Activated naive CD8-positive, alpha-beta T cell treated with anti-CD3 and anti-CD28 coated beads, Interleukin-2, amount 10 ng/mL, durations not matched to agents 7 days and 5 days (primary cell): ENCODE results near the gene SCO1. TPM values are rescaled to one million over a fixed set of nuclear protein-coding genes. Genes with fewer than 3 reads are reported as not detected.
A peak's percentile ranks its signal among the peaks of the same experiment; 100 is the strongest.
"Not testable (repeated sequence)": the region's sequence is repeated elsewhere in the genome, so short reads cannot be mapped to it uniquely, and the experiment has no call there.

Experiments
- ATAC-seq: fragments of 150-1000 bp; cut with Tn5 transposase; one replicate; pipeline ENCODE4 v1.10.0; 2021; ENCODE audit warnings: low read depth, moderate library complexity
- POLR2A ChIA-PET: fragments of 350-600 bp; sonication (Branson Sonifier 250); formaldehyde crosslinking; loops from one replicate; lab custom pipeline; 2021; ENCODE audit warnings: antibody characterized with exemption; lab: Charles Lee
- DNase-seq: peaks from one replicate; pipeline ENCODE4 v3.0.0; 2021
- H3K27ac Mint-ChIP-seq: one replicate; pipeline ENCODE4 v1.8.0; 2022; ENCODE audit warnings: mild to moderate bottlenecking, mixed read lengths
- H3K27me3 Mint-ChIP-seq: one replicate; pipeline ENCODE4 v1.8.0; 2022; ENCODE audit warnings: mild to moderate bottlenecking, moderate library complexity, mixed read lengths
- H3K36me3 Mint-ChIP-seq: one replicate; pipeline ENCODE4 v1.8.0; 2021; ENCODE audit warnings: mild to moderate bottlenecking, mixed read lengths
- H3K4me1 Mint-ChIP-seq: one replicate; pipeline ENCODE4 v1.8.0; 2021; ENCODE audit warnings: mixed read lengths
- H3K4me3 Mint-ChIP-seq: one replicate; pipeline ENCODE4 v1.8.0; 2022; ENCODE audit warnings: mild to moderate bottlenecking, moderate library complexity, mixed read lengths
- H3K9me3 Mint-ChIP-seq: one replicate; pipeline ENCODE4 v1.8.0; 2021; ENCODE audit warnings: mixed read lengths
- total RNA-seq, 2 experiments: library from RNA; stranded (reverse); gene quantifications; one replicate each; pipeline ENCODE4 v1.2.3, GENCODE V29; 2021

The SCO1 gene
- total RNA-seq, 2 experiments from 2014 or later = 25.3 to 26.2 TPM

GRCh38 chr17:10733666-10734065, 36.3 kb upstream of the SCO1 start:
- POLR2A ChIA-PET = no interaction called here

GRCh38 chr17:10732121-10732520, 34.8 kb upstream of the SCO1 start:
- H3K4me1 Mint-ChIP-seq = peaks cover 10% of the 10 kb centered on the region
- H3K27ac Mint-ChIP-seq, H3K36me3 Mint-ChIP-seq, POLR2A ChIA-PET, DNase-seq, H3K4me3 Mint-ChIP-seq, ATAC-seq, H3K9me3 Mint-ChIP-seq, H3K27me3 Mint-ChIP-seq: not testable (repeated sequence)

More at GRCh38 chr17:10733666-10734065, 36.3 kb upstream of the SCO1 start:
- peaks cover 10% of the 10 kb centered on the region for H3K4me1 Mint-ChIP-seq
- no peak overlapping the region for H3K4me3 Mint-ChIP-seq
- no peaks in the 10 kb centered on the region for H3K36me3 Mint-ChIP-seq
- H3K27me3 Mint-ChIP-seq = no peaks in the 10 kb centered on the region
- DNase-seq (no peak), ATAC-seq (no peak)
- H3K27ac Mint-ChIP-seq = no peak overlapping the region
- no peaks in the 10 kb centered on the region for H3K9me3 Mint-ChIP-seq

GRCh38 chr17:10731408-10731879, 34.1 kb upstream of the SCO1 start:
- H3K9me3 Mint-ChIP-seq = no peaks in the 10 kb centered on the region
- POLR2A ChIA-PET = no interaction called here

GRCh38 chr17:10730247-10730646, 32.9 kb upstream of the SCO1 start:
- Mint-ChIP-seq H3K4me3 (peak overlapping the region; percentile 94), H3K4me1 (peaks cover 10% of the 10 kb centered on the region)
- not testable (repeated sequence) for DNase-seq, H3K36me3 Mint-ChIP-seq, H3K27ac Mint-ChIP-seq, ATAC-seq, H3K27me3 Mint-ChIP-seq, H3K9me3 Mint-ChIP-seq
- POLR2A ChIA-PET = interaction anchor here (0.7 kb wide), 1 partner anchor 1444 kb away, joined by 3 read pairs; no protein-coding TSS in a partner anchor

More at GRCh38 chr17:10731408-10731879, 34.1 kb upstream of the SCO1 start:
- H3K27me3 Mint-ChIP-seq = no peaks in the 10 kb centered on the region
- H3K36me3 Mint-ChIP-seq = no peaks in the 10 kb centered on the region
- no peak for DNase-seq
- H3K4me3 Mint-ChIP-seq = peak overlapping the region; percentile 94
- H3K4me1 Mint-ChIP-seq = peaks cover 9% of the 10 kb centered on the region
- H3K27ac Mint-ChIP-seq = no peak overlapping the region
- ATAC-seq = no peak

- Mint-ChIP-seq H3K27ac (peak within 1 kb of the TSS; percentile 15), H3K27me3 (no peaks in the 10 kb centered on the region), H3K36me3 (no peaks in the 10 kb centered on the region), H3K9me3 (no peaks in the 10 kb centered on the region), H3K4me1 (peaks cover 10% of the 10 kb centered on the region), H3K4me3 (peak within 1 kb of the TSS; percentile 94)
- POLR2A ChIA-PET = interaction anchor here (0.7 kb wide), 1 partner anchor 1444 kb away, joined by 3 read pairs; no protein-coding TSS in a partner anchor
- ATAC-seq = peak; percentile 77
- DNase-seq = peak; percentile 60
Observed at GRCh38 chr17:10729334-10730193, 32.2 kb upstream of the SCO1 start, which contains the start of gene TMEM220. Gene TMEM220 (minus strand): TSS chr17:10730023. CDS start chr17:10729851, 172 bp downstream.

- Mint-ChIP-seq H3K4me1 (peaks cover 10% of the 10 kb centered on the region), H3K36me3 (no peaks in the 10 kb centered on the region), H3K27ac (no peak overlapping the region), H3K4me3 (no peak overlapping the region), H3K9me3 (no peaks in the 10 kb centered on the region), H3K27me3 (no peaks in the 10 kb centered on the region)
- DNase-seq = no peak
- no peak for ATAC-seq
- POLR2A ChIA-PET = no interaction called here
Observed at GRCh38 chr17:10728331-10728892, 31.1 kb upstream of the SCO1 start.

- Mint-ChIP-seq H3K4me3 (no peak overlapping the region), H3K4me1 (peaks cover 10% of the 10 kb centered on the region), H3K27ac (no peak overlapping the region), H3K27me3 (no peaks in the 10 kb centered on the region), H3K36me3 (no peaks in the 10 kb centered on the region), H3K9me3 (no peaks in the 10 kb centered on the region)
- POLR2A ChIA-PET = no interaction called here
- ATAC-seq (no peak), DNase-seq (no peak)
Observed at GRCh38 chr17:10727192-10727591, 29.9 kb upstream of the SCO1 start.

GRCh38 chr17:10726196-10726595, 28.9 kb upstream of the SCO1 start:
- no peaks in the 10 kb centered on the region for H3K9me3 Mint-ChIP-seq
- no peaks in the 10 kb centered on the region for H3K36me3 Mint-ChIP-seq
- DNase-seq = no peak
- no peaks in the 10 kb centered on the region for H3K27me3 Mint-ChIP-seq
- POLR2A ChIA-PET = no interaction called here
- no peak overlapping the region for H3K4me3 Mint-ChIP-seq
- peaks cover 10% of the 10 kb centered on the region for H3K4me1 Mint-ChIP-seq
- no peak overlapping the region for H3K27ac Mint-ChIP-seq
- no peak for ATAC-seq

GRCh38 chr17:10725262-10725661, 27.9 kb upstream of the SCO1 start:
- POLR2A ChIA-PET = no interaction called here
- H3K27me3 Mint-ChIP-seq = no peaks in the 10 kb centered on the region
- H3K9me3 Mint-ChIP-seq = no peaks in the 10 kb centered on the region
- ATAC-seq = no peak
- no peak overlapping the region for H3K4me3 Mint-ChIP-seq
- DNase-seq = no peak
- H3K4me1 Mint-ChIP-seq = peaks cover 6% of the 10 kb centered on the region
- no peaks in the 10 kb centered on the region for H3K36me3 Mint-ChIP-seq
- H3K27ac Mint-ChIP-seq = no peak overlapping the region

- DNase-seq (no peak), ATAC-seq (no peak)
- Mint-ChIP-seq H3K4me3 (no peak overlapping the region), H3K27me3 (no peaks in the 10 kb centered on the region), H3K4me1 (peaks cover 3% of the 10 kb centered on the region), H3K36me3 (no peaks in the 10 kb centered on the region), H3K27ac (no peak overlapping the region), H3K9me3 (no peaks in the 10 kb centered on the region)
- POLR2A ChIA-PET = no interaction called here
Observed at GRCh38 chr17:10724546-10725195, 27.3 kb upstream of the SCO1 start.

GRCh38 chr17:10718547-10718946, 21.2 kb upstream of the SCO1 start:
- no peak overlapping the region for H3K27ac Mint-ChIP-seq
- no peak for ATAC-seq
- POLR2A ChIA-PET = no interaction called here

GRCh38 chr17:10716218-10716617, 18.9 kb upstream of the SCO1 start:
- H3K4me1 Mint-ChIP-seq = no peaks in the 10 kb centered on the region
- no peaks in the 10 kb centered on the region for H3K9me3 Mint-ChIP-seq
- ATAC-seq = no peak
- no peak overlapping the region for H3K4me3 Mint-ChIP-seq
- no peak for DNase-seq
- no peak overlapping the region for H3K27ac Mint-ChIP-seq
- H3K36me3 Mint-ChIP-seq = peaks cover 27% of the 10 kb centered on the region
- POLR2A ChIA-PET = no interaction called here
- no peaks in the 10 kb centered on the region for H3K27me3 Mint-ChIP-seq

More at GRCh38 chr17:10718547-10718946, 21.2 kb upstream of the SCO1 start:
- Mint-ChIP-seq H3K9me3 (no peaks in the 10 kb centered on the region), H3K27me3 (no peaks in the 10 kb centered on the region), H3K36me3 (peaks cover 12% of the 10 kb centered on the region), H3K4me1 (no peaks in the 10 kb centered on the region), H3K4me3 (no peak overlapping the region)
- no peak for DNase-seq

GRCh38 chr17:10713318-10713717, 16.0 kb upstream of the SCO1 start:
- ATAC-seq (no peak), DNase-seq (no peak)
- Mint-ChIP-seq H3K4me1 (no peaks in the 10 kb centered on the region), H3K9me3 (no peaks in the 10 kb centered on the region), H3K27ac (no peak overlapping the region), H3K27me3 (no peaks in the 10 kb centered on the region), H3K4me3 (no peak overlapping the region), H3K36me3 (peaks cover 33% of the 10 kb centered on the region)
- POLR2A ChIA-PET = no interaction called here
